Superior temporal gyrus (tissue), 1 donor: Measurements from ENCODE around the gene ANKRD53.
"Not testable (repeated sequence)": the region's sequence is repeated elsewhere in the genome, so short reads cannot be mapped to it uniquely, and the experiment has no call there.

Experiments used
- DNase-seq: peaks from one replicate; pipeline ENCODE4 v3.0.0-alpha.2; 2016; ENCODE audit errors: extremely low spot score

Gene ANKRD53

GRCh38 chr2:71006323-71006722 lies 27.9 kb downstream of the ANKRD53 start:
- DNase-seq: no peak

- DNase-seq: no peak
Observed at GRCh38 chr2:71006955-71007799, 28.7 kb downstream of the ANKRD53 start.

- DNase-seq: no peak
Observed at GRCh38 chr2:71008342-71008741, 29.9 kb downstream of the ANKRD53 start.

GRCh38 chr2:71011786-71012185 lies 33.4 kb downstream of the ANKRD53 start:
- DNase-seq: not testable (repeated sequence)

GRCh38 chr2:71018625-71019024 lies 40.2 kb downstream of the ANKRD53 start:
- DNase-seq: no peak

GRCh38 chr2:71019989-71020388 lies 41.6 kb downstream of the ANKRD53 start:
- not testable (repeated sequence) for DNase-seq

- DNase-seq: not testable (repeated sequence)
Observed at GRCh38 chr2:71021394-71021793, 43.0 kb downstream of the ANKRD53 start.

GRCh38 chr2:71023553-71024243 lies 45.3 kb downstream of the ANKRD53 start:
- DNase-seq: not testable (repeated sequence)
